Measurements from ENCODE around the gene USP20.
A peak's percentile ranks its signal among the peaks of the same experiment; 100 is the strongest.

USP20 gene

DNA sequence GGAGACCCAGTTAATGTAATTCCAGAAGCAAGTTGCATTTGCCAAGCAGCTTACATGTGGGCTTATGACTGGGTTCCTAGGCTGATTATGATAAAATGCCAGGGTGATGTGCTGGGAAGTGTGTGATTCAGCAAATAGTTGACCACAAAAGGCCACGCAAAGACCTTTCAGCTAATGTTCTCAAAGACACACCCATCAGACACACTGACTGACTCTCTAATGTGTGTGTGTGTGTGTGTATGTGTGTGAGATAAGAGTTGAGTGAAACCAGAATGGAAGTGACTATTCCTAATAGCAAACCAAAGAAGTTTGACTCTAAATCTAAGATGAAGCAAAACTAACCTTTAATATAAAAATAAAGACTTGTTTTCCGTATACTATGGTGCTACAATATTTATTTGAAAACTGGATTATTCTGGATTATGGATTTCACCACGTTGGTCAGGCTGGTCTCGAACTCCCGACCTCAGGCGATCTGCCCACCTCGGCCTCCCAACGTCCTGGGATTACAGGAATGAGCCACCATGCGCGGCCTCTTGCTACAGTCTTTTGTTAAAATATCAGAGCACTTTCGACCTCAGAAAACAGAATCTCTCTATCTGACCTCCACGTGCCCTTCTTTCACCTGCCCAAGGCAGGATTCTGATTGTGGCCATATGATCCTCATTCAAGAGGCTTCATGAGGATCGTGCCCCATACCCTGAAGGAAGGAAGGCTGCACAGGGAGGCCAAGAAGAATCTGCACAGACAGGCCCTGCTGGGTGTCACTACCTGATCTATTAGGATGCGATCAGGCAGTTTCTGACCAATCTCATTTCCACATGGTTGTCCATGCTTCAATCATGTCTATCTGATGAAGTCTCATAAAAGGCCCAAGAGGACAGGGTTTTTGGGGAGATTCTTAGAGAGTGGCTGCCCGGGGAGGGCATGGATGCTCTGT is 75.6 kb downstream of the USP20 start:
- Histone ChIP-seq H3K4me3 (ENCODE audit: severe bottlenecking) (no peak overlapping the region), H3K9me3 (ENCODE audit: severe bottlenecking) (no peaks in the 10 kb centered on the region), H3K4me1 (ENCODE audit: insufficient read depth, poor library complexity, severe bottlenecking) (peaks cover 19% of the 10 kb centered on the region), H3K27ac (ENCODE audit: poor library complexity, severe bottlenecking) (no peak overlapping the region), H3K27me3 (ENCODE audit: insufficient read depth, poor library complexity, severe bottlenecking) (no peaks in the 10 kb centered on the region), H3K36me3 (ENCODE audit: low read depth) (no peaks in the 10 kb centered on the region)
- TF ChIP-seq, protein P1, sequence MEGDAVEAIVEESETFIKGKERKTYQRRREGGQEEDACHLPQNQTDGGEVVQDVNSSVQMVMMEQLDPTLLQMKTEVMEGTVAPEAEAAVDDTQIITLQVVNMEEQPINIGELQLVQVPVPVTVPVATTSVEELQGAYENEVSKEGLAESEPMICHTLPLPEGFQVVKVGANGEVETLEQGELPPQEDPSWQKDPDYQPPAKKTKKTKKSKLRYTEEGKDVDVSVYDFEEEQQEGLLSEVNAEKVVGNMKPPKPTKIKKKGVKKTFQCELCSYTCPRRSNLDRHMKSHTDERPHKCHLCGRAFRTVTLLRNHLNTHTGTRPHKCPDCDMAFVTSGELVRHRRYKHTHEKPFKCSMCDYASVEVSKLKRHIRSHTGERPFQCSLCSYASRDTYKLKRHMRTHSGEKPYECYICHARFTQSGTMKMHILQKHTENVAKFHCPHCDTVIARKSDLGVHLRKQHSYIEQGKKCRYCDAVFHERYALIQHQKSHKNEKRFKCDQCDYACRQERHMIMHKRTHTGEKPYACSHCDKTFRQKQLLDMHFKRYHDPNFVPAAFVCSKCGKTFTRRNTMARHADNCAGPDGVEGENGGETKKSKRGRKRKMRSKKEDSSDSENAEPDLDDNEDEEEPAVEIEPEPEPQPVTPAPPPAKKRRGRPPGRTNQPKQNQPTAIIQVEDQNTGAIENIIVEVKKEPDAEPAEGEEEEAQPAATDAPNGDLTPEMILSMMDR (IDR thresholded peaks at IDR 0.05; ENCODE audit: poor library complexity, severe bottlenecking) = no peak
- peak; percentile 98 for ATAC-seq (ENCODE audit: low read depth)
- DNase-seq (ENCODE audit: low spot score) = peak; percentile 78

DNA sequence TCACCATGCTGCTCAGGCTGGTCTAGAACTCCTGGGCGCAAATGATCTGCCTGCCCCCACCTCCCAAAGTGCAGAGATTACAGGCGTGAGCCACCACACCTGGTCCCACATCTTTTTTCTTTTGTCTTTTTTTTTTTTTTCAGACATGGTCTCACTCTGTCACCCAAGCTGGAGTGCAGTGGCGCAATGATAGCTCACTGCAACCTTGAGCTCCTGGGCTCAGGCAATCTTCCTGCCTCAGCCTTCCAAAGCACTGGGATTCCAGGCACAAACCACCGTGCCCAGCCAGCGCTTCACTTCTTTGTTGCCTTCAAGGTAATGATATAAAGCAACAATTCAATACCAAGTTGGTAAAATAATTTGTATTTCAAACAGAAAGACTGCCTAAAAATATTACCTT is 78.8 kb downstream of the USP20 start:
- TF ChIP-seq, protein P1 (IDR thresholded peaks at IDR 0.05; ENCODE audit: poor library complexity, severe bottlenecking) = no peak
- no peak for ATAC-seq (ENCODE audit: low read depth)

DNA sequence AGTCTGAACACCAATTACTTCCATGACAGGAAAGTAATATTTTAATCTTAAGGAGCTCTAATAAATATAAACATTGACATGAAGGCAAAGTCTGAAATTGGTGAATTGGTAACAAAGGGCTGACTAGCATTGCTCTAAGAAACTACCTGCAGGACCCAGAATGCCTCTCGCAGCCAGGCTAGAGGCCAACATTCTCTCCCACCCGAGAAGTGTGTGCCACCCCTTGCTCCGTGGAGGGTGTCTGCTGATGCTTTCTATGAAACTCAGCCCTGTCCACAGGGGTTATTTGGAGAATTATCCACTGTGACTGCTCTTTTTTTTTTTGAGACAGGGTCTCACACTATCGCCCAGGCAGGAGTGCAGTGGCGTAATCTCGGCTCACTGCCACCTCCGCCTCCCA is 81.4 kb downstream of the USP20 start:
- TF ChIP-seq, protein P1 (IDR thresholded peaks at IDR 0.05; ENCODE audit: poor library complexity, severe bottlenecking) = no peak
- H3K27me3 ChIP-seq (ENCODE audit: insufficient read depth, poor library complexity, severe bottlenecking) = no peaks in the 10 kb centered on the region
- H3K27ac ChIP-seq (ENCODE audit: poor library complexity, severe bottlenecking) = no peak overlapping the region
- H3K4me1 ChIP-seq (ENCODE audit: insufficient read depth, poor library complexity, severe bottlenecking) = no peaks in the 10 kb centered on the region
- H3K4me3 ChIP-seq (ENCODE audit: severe bottlenecking) = no peak overlapping the region
- no peaks in the 10 kb centered on the region for H3K36me3 ChIP-seq (ENCODE audit: low read depth)
- ATAC-seq (ENCODE audit: low read depth) (no peak), DNase-seq (ENCODE audit: low spot score) (no peak)
- no peaks in the 10 kb centered on the region for H3K9me3 ChIP-seq (ENCODE audit: severe bottlenecking)

More for the DNA sequence above, 78.8 kb downstream of the USP20 start:
- Histone ChIP-seq H3K4me3 (ENCODE audit: severe bottlenecking) (no peak overlapping the region), H3K36me3 (ENCODE audit: low read depth) (no peaks in the 10 kb centered on the region), H3K27me3 (ENCODE audit: insufficient read depth, poor library complexity, severe bottlenecking) (no peaks in the 10 kb centered on the region), H3K27ac (ENCODE audit: poor library complexity, severe bottlenecking) (no peak overlapping the region), H3K4me1 (ENCODE audit: insufficient read depth, poor library complexity, severe bottlenecking) (peaks cover 19% of the 10 kb centered on the region), H3K9me3 (ENCODE audit: severe bottlenecking) (no peaks in the 10 kb centered on the region)
- no peak for DNase-seq (ENCODE audit: low spot score)

DNA sequence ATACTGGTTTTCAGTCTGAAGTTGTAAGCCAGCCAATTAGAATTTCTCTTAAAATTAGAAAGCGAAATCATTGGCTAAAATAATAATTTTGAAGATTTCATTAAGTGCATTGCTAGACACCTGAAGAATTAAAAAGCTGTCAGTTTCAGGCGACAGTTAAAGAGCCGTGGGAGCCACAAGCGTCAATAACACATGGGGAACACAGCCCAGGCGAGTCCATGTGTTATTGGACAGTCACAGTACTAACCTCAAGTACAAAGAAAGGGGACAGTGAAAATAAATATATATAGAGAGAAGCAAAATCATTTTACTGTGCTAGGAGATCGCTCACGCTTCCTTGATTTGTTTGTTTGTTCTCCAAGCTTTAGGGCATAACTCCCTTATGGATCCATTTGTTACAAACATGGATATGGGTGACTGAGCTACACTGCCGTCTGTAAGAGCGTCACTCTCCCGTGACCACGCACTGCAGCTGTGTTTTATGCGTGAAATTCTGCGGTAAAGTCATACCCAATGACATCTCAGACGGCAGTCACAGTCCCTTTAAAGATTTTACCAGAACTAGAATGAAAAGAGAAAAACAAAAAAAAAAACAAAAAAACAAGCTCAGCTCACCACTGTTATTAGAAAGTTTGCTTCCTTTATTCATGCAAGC is 83.2 kb downstream of the USP20 start:
- no peaks in the 10 kb centered on the region for H3K9me3 ChIP-seq (ENCODE audit: severe bottlenecking)
- H3K36me3 ChIP-seq (ENCODE audit: low read depth) = 0 out of 2 replicates have a peak, but pooled peaks cover 3% of the 10 kb centered on the region
- no peak for DNase-seq (ENCODE audit: low spot score)
- no peak for ATAC-seq (ENCODE audit: low read depth)
- H3K4me1 ChIP-seq (ENCODE audit: insufficient read depth, poor library complexity, severe bottlenecking) = no peaks in the 10 kb centered on the region
- H3K4me3 ChIP-seq (ENCODE audit: severe bottlenecking) = no peak overlapping the region
- H3K27me3 ChIP-seq (ENCODE audit: insufficient read depth, poor library complexity, severe bottlenecking) = no peaks in the 10 kb centered on the region
- no peak overlapping the region for H3K27ac ChIP-seq (ENCODE audit: poor library complexity, severe bottlenecking)
- TF ChIP-seq, protein P1 (IDR thresholded peaks at IDR 0.05; ENCODE audit: poor library complexity, severe bottlenecking) = no peak
